ENCODE data around the gene ATG4A.

ATG4A gene

GRCh38 chrX:108171671-108172070, 80.1 kb downstream of the ATG4A start:
- no peak for DNase-seq

GRCh38 chrX:108173874-108174273, 82.3 kb downstream of the ATG4A start:
- no peak for DNase-seq

GRCh38 chrX:108177351-108178142, 86.0 kb downstream of the ATG4A start:
- no peak for DNase-seq

GRCh38 chrX:108178143-108178498, 86.5 kb downstream of the ATG4A start:
- DNase-seq, result no peak

- no peak for DNase-seq
Observed at GRCh38 chrX:108186811-108187210, 95.2 kb downstream of the ATG4A start.

GRCh38 chrX:108198420-108198819, 106.8 kb downstream of the ATG4A start:
- DNase-seq, result no peak

GRCh38 chrX:108199041-108199440, 107.5 kb downstream of the ATG4A start:
- no peak for DNase-seq

- DNase-seq, result no peak
Observed at GRCh38 chrX:108199691-108200090, 108.1 kb downstream of the ATG4A start.

GRCh38 chrX:108203540-108203939, 112.0 kb downstream of the ATG4A start:
- DNase-seq, result no peak
